ENCODE results near the gene SLMAP.

SLMAP gene

GRCh38 chr3:57961828-57962447, 205.8 kb downstream of the SLMAP start:
- TF ChIP-seq REST (IDR thresholded peaks at IDR 0.05; ENCODE audit: insufficient replicate concordance, low read depth), result no peak
- peak; percentile 22 for TF ChIP-seq CTCF (IDR thresholded peaks at IDR 0.05; ENCODE audit: insufficient read depth, low read length)
- no peak for TF ChIP-seq POLR2AphosphoS5 (IDR thresholded peaks at IDR 0.05; ENCODE audit: low read depth)
- TF ChIP-seq SPI1 (IDR thresholded peaks at IDR 0.05; ENCODE audit: borderline replicate concordance, low read depth), result no peak
- peak in 1 of 2 experiments; percentile 10 for DNase-seq (ENCODE audit: low read depth in 1 of 2, low spot score in 1 of 2)
- no peaks in the 10 kb centered on the region for H3K27me3 ChIP-seq (ENCODE audit: insufficient read depth, poor library complexity, severe bottlenecking)
- no peak overlapping the region for H3K4me3 ChIP-seq (replicated peaks; ENCODE audit: insufficient read depth, low read length)
- H3K27ac ChIP-seq (replicated peaks), result no peak overlapping the region

- no peak for DNase-seq (ENCODE audit: low read depth in 1 of 2, low spot score in 1 of 2)
- no peak overlapping the region for H3K4me3 ChIP-seq (replicated peaks; ENCODE audit: insufficient read depth, low read length)
- no peak overlapping the region for H3K27ac ChIP-seq (replicated peaks)
- no peak for TF ChIP-seq GABPA (IDR thresholded peaks at IDR 0.05; ENCODE audit: low read depth)
- no peak for TF ChIP-seq SPI1 (IDR thresholded peaks at IDR 0.05; ENCODE audit: borderline replicate concordance, low read depth)
- TF ChIP-seq POLR2AphosphoS5 (IDR thresholded peaks at IDR 0.05; ENCODE audit: low read depth), result no peak
- no peak for TF ChIP-seq CTCF (IDR thresholded peaks at IDR 0.05; ENCODE audit: insufficient read depth, low read length)
- no peak for TF ChIP-seq REST (IDR thresholded peaks at IDR 0.05; ENCODE audit: insufficient replicate concordance, low read depth)
- no peaks in the 10 kb centered on the region for H3K27me3 ChIP-seq (ENCODE audit: insufficient read depth, poor library complexity, severe bottlenecking)
Observed at GRCh38 chr3:57962448-57962834, 206.3 kb downstream of the SLMAP start.

GRCh38 chr3:57963811-57964346, 207.8 kb downstream of the SLMAP start:
- Histone ChIP-seq H3K4me3 (replicated peaks; ENCODE audit: insufficient read depth, low read length) (no peak overlapping the region), H3K27me3 (ENCODE audit: insufficient read depth, poor library complexity, severe bottlenecking) (no peaks in the 10 kb centered on the region)

More at GRCh38 chr3:57963811-57964346, 207.8 kb downstream of the SLMAP start:
- TF ChIP-seq GABPA (IDR thresholded peaks at IDR 0.05; ENCODE audit: low read depth), result no peak
- TF ChIP-seq POLR2AphosphoS5 (IDR thresholded peaks at IDR 0.05; ENCODE audit: low read depth), result no peak
- no peak for TF ChIP-seq REST (IDR thresholded peaks at IDR 0.05; ENCODE audit: insufficient replicate concordance, low read depth)
- TF ChIP-seq SPI1 (IDR thresholded peaks at IDR 0.05; ENCODE audit: borderline replicate concordance, low read depth), result no peak
- no peak for TF ChIP-seq CTCF (IDR thresholded peaks at IDR 0.05; ENCODE audit: insufficient read depth, low read length)
- no peak overlapping the region for H3K27ac ChIP-seq (replicated peaks)
- no peak for DNase-seq (ENCODE audit: low read depth in 1 of 2, low spot score in 1 of 2)

Measured in HL-60 (cell line).